Fibroblast of the aortic adventitia (primary cell): Measurements from ENCODE around the gene FRMD3. TPM values are rescaled to one million over a fixed set of nuclear protein-coding genes. Genes with fewer than 3 reads are reported as not detected.

Source experiments
- DNase-seq: peaks from one replicate; pipeline ENCODE4 v3.0.0-alpha.2; 2010; ENCODE audit warnings: low read depth
- H3K4me3 ChIP-seq: 2 replicates; pipeline ENCODE4 v1.5.1; 2011; ENCODE audit warnings: low read depth, mild to moderate bottlenecking, control low read depth, low read length, moderate library complexity
- total RNA-seq: library from RNA; depleted of rRNA; stranded (reverse); fragments of >200 nt; gene quantifications from 2 replicates; pipeline ENCODE4 v1.2.3, GENCODE V29; 2012; ENCODE audit warnings: low replicate concordance
- TF ChIP-seq, protein P1 (sequence below): IDR thresholded peaks from 2 replicates; pipeline ENCODE4 v1.5.1; 2011; ENCODE audit warnings: mild to moderate bottlenecking, low read length, control low read depth, inconsistent platforms; ENCODE audit not compliant: insufficient read depth

FRMD3 gene
- total RNA-seq, 1 donor = 4.8 TPM

DNA sequence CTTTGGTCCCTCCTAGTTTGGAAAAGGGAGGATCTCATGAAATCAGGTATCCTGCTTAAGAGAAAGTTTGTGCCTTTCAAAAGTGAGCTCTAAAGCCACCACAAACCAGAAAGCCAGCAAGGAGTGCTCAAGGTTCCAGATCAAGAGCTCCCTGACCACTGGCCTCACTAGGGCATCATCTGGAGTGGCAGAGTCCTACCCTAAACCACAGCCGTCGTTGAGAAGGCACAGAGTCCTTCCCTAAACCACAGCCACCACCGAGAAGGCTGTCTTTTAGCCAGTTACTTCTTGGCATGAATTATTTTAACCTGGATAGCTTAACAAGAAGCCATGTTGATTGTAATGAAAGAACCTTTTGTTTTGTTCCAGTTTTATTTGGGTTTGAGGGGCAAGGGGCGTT, 102.9 kb downstream of the FRMD3 start:
- no peak overlapping the region for H3K4me3 ChIP-seq
- TF ChIP-seq, protein P1, sequence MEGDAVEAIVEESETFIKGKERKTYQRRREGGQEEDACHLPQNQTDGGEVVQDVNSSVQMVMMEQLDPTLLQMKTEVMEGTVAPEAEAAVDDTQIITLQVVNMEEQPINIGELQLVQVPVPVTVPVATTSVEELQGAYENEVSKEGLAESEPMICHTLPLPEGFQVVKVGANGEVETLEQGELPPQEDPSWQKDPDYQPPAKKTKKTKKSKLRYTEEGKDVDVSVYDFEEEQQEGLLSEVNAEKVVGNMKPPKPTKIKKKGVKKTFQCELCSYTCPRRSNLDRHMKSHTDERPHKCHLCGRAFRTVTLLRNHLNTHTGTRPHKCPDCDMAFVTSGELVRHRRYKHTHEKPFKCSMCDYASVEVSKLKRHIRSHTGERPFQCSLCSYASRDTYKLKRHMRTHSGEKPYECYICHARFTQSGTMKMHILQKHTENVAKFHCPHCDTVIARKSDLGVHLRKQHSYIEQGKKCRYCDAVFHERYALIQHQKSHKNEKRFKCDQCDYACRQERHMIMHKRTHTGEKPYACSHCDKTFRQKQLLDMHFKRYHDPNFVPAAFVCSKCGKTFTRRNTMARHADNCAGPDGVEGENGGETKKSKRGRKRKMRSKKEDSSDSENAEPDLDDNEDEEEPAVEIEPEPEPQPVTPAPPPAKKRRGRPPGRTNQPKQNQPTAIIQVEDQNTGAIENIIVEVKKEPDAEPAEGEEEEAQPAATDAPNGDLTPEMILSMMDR = no peak
- DNase-seq = no peak

- no peak for DNase-seq
- TF ChIP-seq, protein P1 = no peak
- no peak overlapping the region for H3K4me3 ChIP-seq
Observed at GRCh38 chr9:83434254-83434653, 103.9 kb downstream of the FRMD3 start.

- TF ChIP-seq, protein P1 = no peak
Observed at GRCh38 chr9:83433846-83434245, 104.4 kb downstream of the FRMD3 start.

GRCh38 chr9:83432877-83433550, 105.2 kb downstream of the FRMD3 start:
- TF ChIP-seq, protein P1 = no peak

More at GRCh38 chr9:83433846-83434245, 104.4 kb downstream of the FRMD3 start:
- DNase-seq = no peak
- H3K4me3 ChIP-seq = no peak overlapping the region

DNA sequence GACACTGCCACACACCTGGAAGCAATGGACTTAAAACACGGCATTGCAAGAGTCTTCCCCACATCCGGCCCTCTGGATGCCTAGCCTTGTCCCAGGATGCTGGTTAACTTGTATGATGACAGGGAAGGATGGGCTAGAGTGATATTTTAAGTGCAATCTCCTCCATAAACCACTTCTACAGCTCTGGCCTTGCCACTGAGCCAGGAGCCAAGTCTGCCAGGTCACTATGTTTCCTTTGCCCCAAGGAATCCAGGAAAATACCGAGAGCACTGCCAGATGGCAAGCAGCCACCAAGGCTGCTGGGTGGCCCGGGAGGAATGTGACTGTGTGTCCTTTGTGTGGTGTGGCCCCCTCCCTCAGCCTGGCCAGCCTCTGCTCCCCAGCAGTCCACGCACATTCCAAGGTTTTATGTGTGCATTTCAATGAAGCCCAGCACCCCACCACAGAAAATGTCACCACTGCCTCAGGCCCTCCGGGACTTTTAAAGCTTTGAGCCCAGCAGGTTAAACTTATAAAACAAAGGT, 106.0 kb downstream of the FRMD3 start:
- H3K4me3 ChIP-seq = no peak overlapping the region
- TF ChIP-seq, protein P1 = no peak
- peak; percentile 36 for DNase-seq

More at GRCh38 chr9:83432877-83433550, 105.2 kb downstream of the FRMD3 start:
- H3K4me3 ChIP-seq = no peak overlapping the region
- no peak for DNase-seq

DNA sequence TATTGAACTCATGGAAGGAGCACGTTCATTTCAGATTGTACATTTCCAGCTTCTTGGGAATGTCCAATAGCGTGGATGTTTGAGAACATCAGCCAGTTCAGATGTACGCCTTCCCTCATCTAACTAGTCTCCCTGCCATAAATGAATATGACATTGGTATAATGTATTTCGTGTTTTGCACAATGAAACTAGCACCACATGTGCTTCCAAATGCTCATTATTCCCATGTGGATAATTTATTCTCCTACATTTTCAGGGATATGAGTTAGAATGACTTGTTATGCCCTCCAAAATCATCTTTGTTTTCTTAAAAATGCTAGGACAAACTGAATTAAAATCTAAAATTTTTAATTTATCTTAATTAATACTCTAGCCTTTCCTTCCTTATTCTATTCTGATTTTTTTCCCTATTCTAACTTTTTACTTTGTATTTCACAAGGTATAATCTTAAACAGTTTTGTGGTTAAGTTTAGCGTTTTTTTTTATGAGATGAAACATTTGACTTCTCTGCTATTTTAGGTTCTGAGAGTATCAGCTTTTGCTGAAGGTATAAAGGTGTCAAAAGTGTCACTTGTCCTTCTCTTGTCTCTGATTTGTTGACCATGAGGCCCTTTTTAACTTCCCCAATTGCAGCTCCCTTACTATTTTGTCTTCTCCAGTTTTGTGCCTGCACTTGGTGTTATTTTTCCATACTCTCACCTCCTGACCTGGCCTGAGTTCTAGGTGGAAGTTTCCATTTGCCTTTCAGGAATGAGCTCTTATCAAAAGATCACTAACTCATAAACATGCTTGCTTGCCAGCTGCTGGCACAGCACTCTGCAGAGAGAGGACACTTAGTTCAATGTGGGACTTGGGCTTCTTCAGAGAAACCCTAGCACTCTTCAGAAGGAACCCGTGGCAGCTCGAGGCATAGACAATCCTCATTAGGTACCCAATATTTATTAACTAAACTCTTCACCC, 106.8 kb downstream of the FRMD3 start:
- DNase-seq = peak; percentile 6
- TF ChIP-seq, protein P1 = no peak
- no peak overlapping the region for H3K4me3 ChIP-seq
